ENCODE measurements around the gene NPAS3.

NPAS3 gene

GRCh38 chr14:33062476-33062875 is 123.8 kb downstream of the NPAS3 start:
- Histone ChIP-seq H3K27ac (no peak overlapping the region), H3K36me3 (replicated peaks) (no peaks in the 10 kb centered on the region), H3K27me3 (replicated peaks) (no peaks in the 10 kb centered on the region), H3K4me3 (ENCODE audit: low read depth, low read length) (no peak overlapping the region)
- no peak for TF ChIP-seq CTCF (IDR thresholded peaks at IDR 0.05; ENCODE audit: low read depth, low read length, missing control alignments)
- in situ Hi-C loops (cut with HindIII; ENCODE audit: low pct_ligation_motif_present, low sequenced_read_pairs): no loop called here
- no peak for DNase-seq

DNA sequence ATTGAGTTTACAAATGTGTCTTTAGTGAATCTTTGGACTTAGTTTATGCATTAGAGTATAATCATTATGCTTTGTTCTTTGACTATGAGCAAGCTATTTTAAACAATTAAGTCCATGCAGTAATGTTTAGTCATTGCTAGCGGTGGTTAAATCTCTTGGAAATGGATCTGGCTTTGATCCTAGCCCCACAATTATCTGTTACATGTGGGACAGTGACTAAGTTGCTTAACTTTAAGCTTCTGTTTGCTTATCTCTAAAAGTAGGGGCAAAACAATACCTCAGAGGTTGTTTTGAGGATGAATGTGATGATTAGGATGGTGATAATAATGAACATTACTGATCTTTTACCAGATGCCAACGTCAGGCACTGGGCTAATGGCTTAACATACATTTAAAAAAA is 124.2 kb downstream of the NPAS3 start:
- no peaks in the 10 kb centered on the region for H3K36me3 ChIP-seq (replicated peaks)
- in situ Hi-C loops (cut with HindIII; ENCODE audit: low pct_ligation_motif_present, low sequenced_read_pairs): no loop called here
- no peak overlapping the region for H3K4me3 ChIP-seq (ENCODE audit: low read depth, low read length)
- DNase-seq: peak; percentile 2
- TF ChIP-seq CTCF (IDR thresholded peaks at IDR 0.05; ENCODE audit: low read depth, low read length, missing control alignments): no peak
- no peaks in the 10 kb centered on the region for H3K27me3 ChIP-seq (replicated peaks)
- no peak overlapping the region for H3K27ac ChIP-seq

- Histone ChIP-seq H3K36me3 (replicated peaks) (no peaks in the 10 kb centered on the region), H3K4me3 (ENCODE audit: low read depth, low read length) (no peak overlapping the region), H3K27me3 (replicated peaks) (no peaks in the 10 kb centered on the region), H3K27ac (no peak overlapping the region)
- no peak for TF ChIP-seq CTCF (IDR thresholded peaks at IDR 0.05; ENCODE audit: low read depth, low read length, missing control alignments)
- DNase-seq: no peak
- in situ Hi-C loops (cut with HindIII; ENCODE audit: low pct_ligation_motif_present, low sequenced_read_pairs): no loop called here
Observed at GRCh38 chr14:33063521-33063920, 124.8 kb downstream of the NPAS3 start.

DNA sequence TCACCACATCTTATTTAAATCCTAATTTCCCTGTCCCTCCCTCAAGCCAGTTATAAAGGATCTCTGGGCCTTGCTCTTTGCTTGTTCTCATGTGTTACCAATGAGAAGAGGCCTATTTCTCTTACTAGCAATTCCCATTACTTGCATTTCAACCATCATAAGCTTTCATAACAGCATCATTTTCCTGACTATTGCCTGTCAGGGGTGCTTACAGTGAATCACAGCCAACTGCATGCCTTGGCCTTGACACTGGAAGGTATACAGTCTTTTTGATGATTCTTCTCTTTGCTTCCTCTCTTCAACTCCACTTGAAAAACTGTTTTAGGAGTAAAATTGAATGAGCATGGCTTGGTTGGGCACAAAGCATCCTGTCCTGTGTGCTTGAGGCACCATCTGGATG is 127.0 kb downstream of the NPAS3 start:
- no peak for TF ChIP-seq CTCF (IDR thresholded peaks at IDR 0.05; ENCODE audit: low read depth, low read length, missing control alignments)
- no peaks in the 10 kb centered on the region for H3K27me3 ChIP-seq (replicated peaks)
- in situ Hi-C loops (cut with HindIII; ENCODE audit: low pct_ligation_motif_present, low sequenced_read_pairs): no loop called here
- no peak for DNase-seq
- no peaks in the 10 kb centered on the region for H3K36me3 ChIP-seq (replicated peaks)
- H3K27ac ChIP-seq: no peak overlapping the region
- H3K4me3 ChIP-seq (ENCODE audit: low read depth, low read length): no peak overlapping the region

DNA sequence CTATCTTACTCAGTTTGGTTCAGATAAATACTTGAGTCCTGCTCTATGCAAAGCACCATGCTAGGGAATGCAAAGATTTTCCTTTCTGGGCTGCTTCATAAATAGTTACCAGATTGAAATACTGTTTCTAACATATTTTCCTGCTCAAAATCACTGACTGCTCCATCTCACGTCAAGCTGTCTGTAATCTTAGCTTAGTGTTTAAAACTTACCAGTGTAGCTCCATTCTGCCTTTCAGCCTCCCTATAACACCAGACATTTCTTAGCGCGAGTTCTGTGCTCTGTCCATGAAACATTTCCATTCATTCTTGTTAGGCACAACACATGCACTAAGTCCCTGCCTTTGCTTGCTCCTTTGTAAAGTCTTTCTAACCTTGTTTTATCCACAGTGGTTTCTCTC is 129.4 kb downstream of the NPAS3 start:
- no peaks in the 10 kb centered on the region for H3K27me3 ChIP-seq (replicated peaks)
- H3K36me3 ChIP-seq (replicated peaks): no peaks in the 10 kb centered on the region
- no peak overlapping the region for H3K4me3 ChIP-seq (ENCODE audit: low read depth, low read length)
- no peak overlapping the region for H3K27ac ChIP-seq
- no peak for TF ChIP-seq CTCF (IDR thresholded peaks at IDR 0.05; ENCODE audit: low read depth, low read length, missing control alignments)
- in situ Hi-C loops (cut with HindIII; ENCODE audit: low pct_ligation_motif_present, low sequenced_read_pairs): no loop called here
- DNase-seq: no peak

- H3K27ac ChIP-seq: no peak overlapping the region
- no peak overlapping the region for H3K4me3 ChIP-seq (ENCODE audit: low read depth, low read length)
- no peak for TF ChIP-seq CTCF (IDR thresholded peaks at IDR 0.05; ENCODE audit: low read depth, low read length, missing control alignments)
- H3K36me3 ChIP-seq (replicated peaks): no peaks in the 10 kb centered on the region
- in situ Hi-C loops (cut with HindIII; ENCODE audit: low pct_ligation_motif_present, low sequenced_read_pairs): no loop called here
- no peaks in the 10 kb centered on the region for H3K27me3 ChIP-seq (replicated peaks)
- no peak for DNase-seq
Observed at GRCh38 chr14:33068626-33069025, 129.9 kb downstream of the NPAS3 start.
